22Rv1 (cell line): ENCODE measurements around the gene AHRR.

Source experiments
- H3K27ac ChIP-seq: fragments of 450-650 bp; 2 replicates; pipeline ENCODE4 v1.5.1; 2017
- ZFX ChIP-seq: fragments of 450-650 bp; IDR thresholded peaks from 2 replicates; pipeline ENCODE4 v1.6.1; 2017; ENCODE audit warnings: antibody characterized with exemption, borderline replicate concordance
- TF ChIP-seq, protein P1 (sequence below): fragments of 450-650 bp; IDR thresholded peaks from 2 replicates; pipeline ENCODE4 v1.5.1; 2017; ENCODE audit warnings: mild to moderate bottlenecking

Gene AHRR

DNA sequence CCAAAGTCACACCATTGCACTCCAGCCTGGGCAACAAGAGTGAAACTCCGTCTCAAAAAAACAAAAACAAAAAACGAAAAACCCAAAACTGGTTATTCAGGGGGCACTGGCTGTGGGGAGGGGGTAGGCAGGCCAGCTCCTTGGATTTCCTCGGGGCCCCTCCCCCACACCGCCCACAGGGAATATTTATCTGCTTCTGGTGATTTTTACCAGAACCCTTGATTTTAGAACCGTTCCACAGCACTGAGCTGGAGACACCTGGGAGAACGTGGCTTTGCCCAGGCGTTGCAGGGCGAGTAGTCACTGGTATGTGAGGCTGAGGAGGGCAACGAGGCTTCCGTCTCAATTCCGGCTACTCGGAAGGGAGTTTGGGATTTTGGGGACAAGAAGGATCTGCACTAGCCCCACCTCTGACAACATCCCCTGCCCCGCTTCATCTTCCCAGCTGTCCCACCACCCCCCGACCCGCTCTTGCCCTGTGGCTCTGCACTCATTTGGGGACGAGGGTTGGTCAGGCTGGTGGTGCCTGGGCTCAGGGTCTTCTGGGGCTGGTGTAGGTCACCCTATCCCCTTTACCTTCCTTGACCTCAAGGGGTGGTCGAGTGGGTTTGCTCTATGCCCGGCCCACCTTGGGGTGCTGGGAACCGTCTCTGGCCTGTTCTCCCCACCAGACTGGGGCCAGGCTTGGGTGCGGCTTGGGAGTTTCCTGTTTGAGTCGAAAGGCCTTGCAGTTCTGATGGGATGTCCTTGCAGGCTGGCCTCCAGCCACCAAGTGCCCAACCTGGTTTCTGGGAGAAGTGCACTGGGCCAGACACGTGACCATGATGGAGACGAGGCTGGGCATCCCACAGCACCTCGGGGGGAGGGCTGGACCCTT is 3.5 kb downstream of the AHRR start:
- H3K27ac ChIP-seq: no peak overlapping the region
- TF ChIP-seq ZFX: no peak
- TF ChIP-seq, protein P1, sequence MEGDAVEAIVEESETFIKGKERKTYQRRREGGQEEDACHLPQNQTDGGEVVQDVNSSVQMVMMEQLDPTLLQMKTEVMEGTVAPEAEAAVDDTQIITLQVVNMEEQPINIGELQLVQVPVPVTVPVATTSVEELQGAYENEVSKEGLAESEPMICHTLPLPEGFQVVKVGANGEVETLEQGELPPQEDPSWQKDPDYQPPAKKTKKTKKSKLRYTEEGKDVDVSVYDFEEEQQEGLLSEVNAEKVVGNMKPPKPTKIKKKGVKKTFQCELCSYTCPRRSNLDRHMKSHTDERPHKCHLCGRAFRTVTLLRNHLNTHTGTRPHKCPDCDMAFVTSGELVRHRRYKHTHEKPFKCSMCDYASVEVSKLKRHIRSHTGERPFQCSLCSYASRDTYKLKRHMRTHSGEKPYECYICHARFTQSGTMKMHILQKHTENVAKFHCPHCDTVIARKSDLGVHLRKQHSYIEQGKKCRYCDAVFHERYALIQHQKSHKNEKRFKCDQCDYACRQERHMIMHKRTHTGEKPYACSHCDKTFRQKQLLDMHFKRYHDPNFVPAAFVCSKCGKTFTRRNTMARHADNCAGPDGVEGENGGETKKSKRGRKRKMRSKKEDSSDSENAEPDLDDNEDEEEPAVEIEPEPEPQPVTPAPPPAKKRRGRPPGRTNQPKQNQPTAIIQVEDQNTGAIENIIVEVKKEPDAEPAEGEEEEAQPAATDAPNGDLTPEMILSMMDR: no peak

DNA sequence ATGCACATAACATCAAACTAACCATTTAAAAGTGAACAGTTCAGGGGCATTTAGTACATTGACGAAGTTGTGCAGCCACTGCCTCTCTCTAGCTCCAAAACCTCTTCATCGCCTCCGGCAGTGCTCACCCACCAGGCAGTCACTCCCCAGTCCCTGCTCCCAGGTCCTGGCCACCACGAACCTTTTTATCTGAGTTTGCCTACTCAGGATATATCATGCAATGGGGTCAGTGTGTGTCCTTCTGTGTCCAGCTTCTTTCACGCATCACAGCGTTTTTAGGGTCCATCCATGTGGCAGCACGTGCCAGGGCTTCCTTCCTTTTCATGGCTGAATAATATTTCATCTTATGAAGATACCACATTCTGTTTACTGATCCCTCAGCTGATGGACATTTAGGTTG is 4.6 kb downstream of the AHRR start:
- no peak for TF ChIP-seq ZFX
- TF ChIP-seq, protein P1: no peak
- H3K27ac ChIP-seq: no peak overlapping the region

DNA sequence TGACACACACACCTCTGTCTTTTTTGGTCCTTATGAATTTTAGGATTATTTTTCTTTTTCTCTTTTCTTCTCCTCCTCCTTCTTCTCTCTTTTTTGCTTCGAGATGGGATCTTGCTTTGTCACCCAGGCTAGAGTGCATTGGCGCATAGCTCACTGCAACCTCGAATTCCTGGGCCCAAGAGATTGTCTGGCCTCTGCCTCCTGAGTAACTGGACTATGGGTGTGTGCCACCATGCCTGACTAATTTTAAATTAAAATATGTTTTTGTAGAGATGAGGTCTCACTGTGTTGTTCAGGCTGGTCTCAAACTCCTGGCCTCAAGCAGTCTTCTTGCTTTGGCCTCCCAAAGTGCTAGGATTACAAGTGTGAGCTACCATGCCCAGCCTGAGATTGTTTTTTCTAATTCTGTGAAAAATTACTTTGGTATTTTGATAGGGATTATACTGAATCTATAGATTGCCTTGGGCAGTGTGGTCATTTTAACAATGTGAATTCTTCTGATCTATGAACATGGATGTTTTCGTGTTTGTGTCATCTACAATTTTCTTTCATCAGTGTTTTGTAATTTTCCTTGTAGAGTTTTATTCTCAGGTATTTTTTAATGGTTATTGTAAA is 7.7 kb downstream of the AHRR start:
- TF ChIP-seq, protein P1: no peak
- no peak for TF ChIP-seq ZFX
- H3K27ac ChIP-seq: no peak overlapping the region

DNA sequence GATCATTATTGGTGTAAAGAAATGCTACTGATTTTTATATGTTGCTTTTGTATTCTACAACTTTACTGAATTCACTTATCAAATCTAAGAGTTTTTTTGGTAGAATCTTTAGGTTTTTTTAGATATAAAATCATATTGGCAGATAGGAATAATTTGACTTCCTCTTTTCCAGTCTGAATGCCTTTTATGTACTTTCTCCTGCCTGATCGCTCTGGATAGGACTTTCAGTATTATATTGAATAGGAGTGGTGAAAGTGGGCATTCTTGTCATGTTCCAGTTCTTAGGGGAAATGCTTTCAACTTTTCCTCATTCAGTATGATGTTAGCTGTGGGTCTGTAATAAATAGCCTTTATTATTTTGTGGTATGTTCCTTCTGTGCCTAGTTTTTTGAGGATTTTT is 8.3 kb downstream of the AHRR start:
- TF ChIP-seq, protein P1: no peak
- no peak for TF ChIP-seq ZFX
- H3K27ac ChIP-seq: no peak overlapping the region

DNA sequence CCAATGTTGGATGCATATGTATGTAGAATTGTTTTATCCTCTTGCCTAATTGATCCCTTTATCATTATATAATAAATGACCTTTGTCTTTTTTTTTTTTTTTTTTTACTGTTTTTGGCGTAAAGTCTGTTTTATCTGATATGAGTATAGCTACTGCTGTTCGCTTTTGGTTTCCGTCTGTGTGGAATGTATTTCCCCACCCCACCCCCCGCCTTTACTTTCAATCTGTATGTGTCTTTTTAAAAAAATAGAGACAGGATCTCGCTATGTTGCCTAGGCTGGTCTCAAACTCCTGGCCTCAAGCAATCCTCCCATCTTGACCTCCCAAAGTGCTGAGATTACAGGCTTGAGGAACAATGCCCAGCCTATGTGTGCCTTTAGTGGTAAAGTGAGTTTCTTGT is 11.3 kb downstream of the AHRR start:
- H3K27ac ChIP-seq: no peak overlapping the region
- TF ChIP-seq ZFX: no peak
- TF ChIP-seq, protein P1: no peak

DNA sequence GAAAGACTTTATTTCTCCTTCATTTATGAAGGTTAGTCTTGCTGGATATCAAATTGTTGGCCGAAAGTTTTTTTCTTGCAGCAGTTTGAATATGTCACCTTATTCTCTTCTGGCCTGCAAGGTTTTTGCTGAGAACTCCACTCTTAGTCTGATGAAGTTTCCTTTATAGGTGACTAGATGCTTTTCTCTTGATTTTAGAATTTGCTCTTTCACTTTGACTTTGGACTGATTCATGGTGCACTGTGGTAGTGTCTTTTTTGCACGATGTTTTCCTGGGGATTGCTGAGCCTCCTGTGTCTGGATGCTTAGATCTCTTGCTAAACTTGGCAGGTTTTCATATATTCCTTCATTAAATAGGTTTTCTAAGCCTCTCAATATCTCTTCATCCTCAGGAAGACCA is 12.4 kb downstream of the AHRR start:
- no peak overlapping the region for H3K27ac ChIP-seq
- TF ChIP-seq, protein P1: no peak
- no peak for TF ChIP-seq ZFX
